HK-2 (cell line): ENCODE measurements around the gene DEAF1.

ENCODE experiments used
- DNase-seq: peaks from one replicate; pipeline ENCODE4 v3.0.0-alpha.2; 2018; ENCODE audit not compliant: unreplicated experiment

The DEAF1 gene

DNA sequence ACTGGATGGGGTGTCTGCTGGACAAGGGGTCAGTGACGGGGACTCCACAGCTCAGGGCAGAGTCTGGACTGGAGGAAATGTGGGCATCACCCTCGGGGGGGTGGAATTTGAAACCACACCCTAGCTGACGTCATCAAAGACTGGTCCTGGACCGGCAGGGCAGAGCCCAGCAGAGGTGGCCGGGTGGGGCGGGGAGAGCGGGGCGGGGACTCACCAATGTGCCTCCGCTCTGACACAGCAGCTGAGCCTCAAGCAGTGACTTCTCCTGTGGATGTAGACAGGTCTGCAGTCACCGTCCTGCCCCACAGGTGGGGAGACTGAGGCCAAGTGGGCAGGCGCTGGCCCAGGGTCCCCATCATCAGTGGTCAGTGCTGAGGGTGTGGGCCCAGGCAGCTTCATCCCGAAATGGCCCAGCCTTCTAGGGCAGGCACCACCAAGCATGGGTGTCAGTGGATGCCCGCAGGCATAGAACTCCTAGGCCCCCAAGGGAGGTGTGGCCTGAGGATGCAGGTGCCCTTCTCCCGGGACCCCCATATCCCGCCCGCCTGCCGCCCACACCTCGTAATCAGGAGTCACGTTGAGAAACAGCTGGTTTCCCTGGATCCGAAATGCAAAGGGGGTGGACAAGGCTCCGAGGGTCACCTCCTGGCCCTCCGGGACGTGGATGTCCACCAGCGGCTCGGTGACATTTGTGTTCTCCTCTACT lies 70.9 kb downstream of the DEAF1 start:
- DNase-seq, result no peak

DNA sequence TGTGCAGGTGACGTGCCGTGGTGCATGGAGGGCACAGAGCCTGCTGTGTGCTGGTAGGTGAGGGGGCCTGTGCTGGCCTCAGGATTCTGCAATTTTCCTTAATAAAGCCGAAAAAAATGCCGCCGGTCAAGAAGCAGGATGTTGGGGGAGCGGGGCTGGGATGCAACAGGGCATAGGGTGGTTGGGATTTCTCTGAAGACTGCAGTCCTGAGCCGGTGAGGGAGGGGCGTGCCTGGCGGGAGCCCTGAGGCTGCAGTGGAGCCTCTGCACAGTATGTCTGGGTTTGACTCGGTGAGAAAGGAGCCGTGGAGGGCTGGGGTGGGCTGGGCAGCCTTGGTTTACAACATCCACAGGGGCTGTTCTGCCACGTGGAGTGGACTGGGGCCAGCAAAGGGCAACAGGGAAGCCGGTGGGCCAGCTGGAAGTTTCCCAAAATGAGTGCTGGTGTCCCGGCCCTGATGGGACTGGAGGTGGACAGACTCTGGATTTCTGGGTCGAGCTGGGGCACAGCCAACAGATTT lies 71.6 kb downstream of the DEAF1 start:
- no peak for DNase-seq

DNA sequence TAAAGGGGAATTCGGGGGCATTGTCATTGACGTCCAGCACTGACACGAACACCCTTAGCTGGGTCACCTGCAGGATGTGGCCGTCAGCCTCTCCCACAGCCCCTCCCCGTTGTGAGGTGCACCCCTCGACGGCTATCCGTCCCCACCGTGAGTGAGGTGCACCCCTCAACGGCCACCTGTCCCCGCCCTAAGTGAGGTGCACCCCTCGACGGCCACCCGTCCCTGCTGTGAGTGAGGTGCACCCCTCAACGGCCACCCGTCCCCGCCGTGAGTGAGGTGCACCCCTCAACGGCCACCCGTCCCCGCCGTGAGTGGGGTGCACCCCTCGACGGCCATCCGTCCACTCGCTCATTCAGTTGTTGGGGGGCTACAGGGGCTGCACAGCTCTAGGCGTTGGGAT lies 73.2 kb downstream of the DEAF1 start:
- no peak for DNase-seq

DNA sequence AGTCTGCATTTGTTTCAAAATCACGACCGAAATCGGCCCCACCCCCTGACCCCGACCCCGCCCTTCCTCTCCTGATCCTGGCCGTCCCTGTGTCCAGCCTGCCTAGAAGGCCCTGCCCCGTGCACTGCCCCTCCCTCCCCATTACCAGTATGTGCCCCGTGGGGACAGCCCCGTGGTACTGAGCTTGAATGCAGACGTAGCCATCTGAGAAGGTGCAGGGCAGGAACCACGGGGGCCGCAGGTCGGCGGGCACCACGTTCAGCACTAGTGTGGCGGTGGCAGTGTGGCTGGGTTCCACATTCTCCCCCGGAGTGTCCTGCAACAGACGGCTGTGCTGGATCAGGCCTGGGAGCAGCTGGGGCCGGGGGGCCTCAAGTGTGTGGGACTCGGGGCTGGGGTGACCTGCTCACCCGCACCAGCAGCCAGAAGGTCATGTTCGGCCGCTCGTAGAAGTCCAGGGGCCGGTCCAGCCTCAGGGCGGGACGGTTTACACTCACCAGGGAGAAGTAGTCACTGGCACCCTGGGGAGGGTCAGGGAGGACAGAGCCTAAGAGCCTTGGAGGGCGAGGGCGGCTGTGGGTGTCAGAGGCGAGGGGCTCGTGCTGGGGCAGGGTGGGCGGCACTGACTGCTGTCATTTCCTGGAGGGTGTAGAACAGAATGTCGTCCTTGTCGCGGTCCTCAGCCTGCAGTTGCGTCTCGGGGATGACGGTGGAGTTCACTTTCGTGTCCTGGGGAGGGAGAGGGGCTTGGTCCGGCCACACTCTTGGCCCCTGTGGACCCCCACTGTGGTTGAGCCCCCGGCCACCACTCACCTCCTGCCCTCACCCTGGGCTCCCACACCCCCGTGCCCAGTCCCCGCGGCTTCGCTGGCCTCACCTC lies 73.8 kb downstream of the DEAF1 start:
- no peak for DNase-seq

DNA sequence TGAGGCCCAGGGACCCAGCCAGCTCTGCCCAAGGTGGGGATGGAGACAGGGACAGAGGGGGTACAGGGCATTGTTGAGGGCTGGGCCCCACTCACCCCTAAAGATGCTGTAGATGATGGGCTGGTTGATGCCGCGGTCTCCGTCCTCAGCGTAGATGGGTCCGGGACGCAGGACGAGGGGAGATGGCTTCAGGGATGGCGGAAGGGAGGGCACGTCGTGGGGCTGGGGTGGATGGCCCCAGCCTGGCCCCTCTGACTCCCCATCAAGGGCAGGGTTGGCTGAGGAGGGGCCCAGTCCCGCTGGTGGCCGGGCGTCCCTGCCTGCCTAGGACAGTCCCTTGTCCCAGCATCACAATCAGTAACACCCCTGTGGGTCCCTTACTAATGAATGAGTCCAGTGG lies 74.8 kb downstream of the DEAF1 start:
- no peak for DNase-seq

DNA sequence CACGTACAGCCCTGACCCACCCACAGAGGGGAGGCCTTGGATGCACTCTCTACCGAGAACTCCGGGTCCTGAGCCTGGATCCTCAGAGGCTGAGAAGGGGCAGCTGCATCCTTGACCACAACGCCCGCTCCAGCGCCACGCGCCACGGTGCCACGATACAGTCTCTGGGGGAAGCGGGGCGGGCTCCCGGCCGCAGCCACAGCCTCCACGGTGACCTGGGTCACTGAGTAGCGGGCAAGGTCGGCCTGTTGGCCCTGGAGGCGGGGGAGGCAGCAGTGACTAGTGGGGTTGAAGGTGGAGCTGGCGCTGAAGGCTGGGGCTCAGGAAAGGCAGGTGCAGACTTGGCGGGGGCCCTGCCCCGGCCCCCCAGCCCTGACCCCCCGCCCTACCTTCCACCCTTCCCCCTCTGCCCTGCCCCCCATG lies 75.4 kb downstream of the DEAF1 start:
- DNase-seq, result no peak

DNA sequence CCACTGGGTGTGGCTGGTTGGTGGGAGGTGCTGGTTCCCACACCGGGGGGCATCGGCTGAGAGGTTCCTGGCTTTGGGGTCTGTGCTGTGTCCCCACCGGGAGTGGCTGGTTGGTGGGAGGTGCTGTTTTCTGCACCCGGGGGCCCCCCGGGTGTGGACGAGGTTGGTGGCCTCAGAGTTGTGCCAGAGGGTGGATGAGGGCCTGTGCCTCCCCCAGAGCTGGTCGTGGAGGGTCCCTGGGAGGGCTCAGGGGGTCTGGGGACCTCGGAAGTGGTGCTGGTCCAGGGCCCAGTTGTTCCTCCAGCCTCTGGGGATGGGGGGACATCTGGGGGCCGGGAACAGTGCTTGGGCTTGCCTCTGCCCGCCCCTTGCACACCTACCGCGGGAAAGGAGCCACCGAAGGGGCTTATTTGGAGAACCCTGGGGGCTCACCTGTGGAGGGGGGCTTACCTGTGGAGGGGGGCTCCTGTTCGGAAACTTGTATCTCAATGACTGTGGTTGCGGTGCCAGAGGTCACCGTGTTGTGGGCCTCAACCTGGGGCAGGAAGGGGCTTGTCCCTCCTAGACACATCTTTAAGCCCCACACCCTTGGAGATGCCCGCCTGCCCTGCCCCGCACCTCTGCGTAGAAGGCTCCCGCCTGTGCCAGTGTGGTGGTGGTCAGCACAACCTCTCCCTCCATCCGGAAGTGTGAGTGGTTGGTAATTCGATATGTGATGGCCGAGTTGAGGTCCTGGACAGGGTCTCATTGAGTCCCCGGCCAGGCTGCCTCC lies 76.0 kb downstream of the DEAF1 start:
- DNase-seq, result no peak

DNA sequence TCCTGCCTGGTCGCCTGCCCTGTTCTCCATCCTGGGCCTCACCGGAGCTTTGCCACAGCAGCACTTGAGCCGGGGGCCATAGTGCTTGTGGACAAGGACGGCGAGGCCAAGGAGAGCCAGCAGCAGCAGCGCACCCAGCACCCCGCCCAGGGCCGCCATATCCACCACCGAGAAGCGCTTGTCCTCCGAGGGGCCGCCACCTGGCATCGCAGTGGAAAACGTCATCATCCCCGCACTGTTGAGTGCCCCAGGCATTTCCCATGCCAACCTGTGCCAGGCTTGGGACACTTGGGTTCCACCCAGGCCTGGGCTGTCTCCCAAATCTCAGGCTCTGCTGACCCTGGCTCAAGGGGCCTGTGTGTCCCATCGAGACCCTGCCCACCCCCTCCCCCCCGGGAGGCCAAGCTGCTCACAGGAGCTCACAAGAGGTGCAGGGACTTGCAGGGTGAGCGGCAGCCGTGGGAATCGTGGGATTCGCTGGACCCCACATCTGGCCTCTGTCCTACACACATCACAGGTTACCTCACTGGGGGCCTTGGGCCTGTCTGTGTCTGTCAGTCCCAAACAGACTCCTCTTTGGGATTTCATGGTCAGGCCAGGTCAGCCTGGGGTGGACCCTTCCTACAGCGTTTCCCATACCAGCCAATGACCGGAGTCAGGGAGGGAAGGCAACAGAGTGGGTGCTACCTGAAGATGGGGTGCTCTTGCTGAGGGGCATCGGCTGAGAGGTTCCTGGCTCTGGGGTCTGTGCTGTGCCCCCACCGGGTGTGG lies 76.9 kb downstream of the DEAF1 start:
- no peak for DNase-seq

DNA sequence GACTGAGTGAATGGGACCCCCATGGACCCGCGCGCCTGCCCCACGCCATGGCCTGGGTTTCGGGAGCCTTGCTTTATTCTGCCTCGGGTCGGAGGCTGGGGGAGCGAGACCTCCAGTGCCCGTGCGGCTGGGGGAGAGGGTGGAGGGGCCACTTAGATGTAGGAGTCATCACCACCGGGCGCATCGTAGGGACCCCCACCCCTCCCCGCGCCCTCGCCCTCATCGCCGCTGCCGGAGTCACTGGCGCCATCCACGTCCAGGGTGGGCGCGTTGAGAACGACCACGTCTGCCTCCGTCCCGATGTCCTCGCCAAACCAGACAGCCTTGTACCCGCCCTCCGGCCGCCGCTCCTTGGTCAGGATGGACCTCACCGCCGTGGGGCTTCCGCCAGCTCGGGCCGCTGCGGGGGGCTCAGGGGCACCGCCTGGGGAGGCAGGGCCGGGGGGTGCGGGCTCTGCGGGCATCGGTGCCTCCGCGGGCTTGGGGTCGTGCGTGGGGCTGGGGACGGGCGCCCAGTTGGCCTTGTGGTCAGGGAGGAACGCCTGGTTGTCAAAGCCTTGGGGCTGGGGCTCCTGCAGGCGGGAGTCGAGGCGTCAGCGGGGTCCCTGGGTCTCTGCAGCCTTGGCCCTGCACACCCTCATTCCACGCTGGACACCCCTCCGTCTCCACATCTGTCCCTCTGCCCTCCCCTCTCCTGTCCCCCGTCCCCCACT lies 77.7 kb downstream of the DEAF1 start:
- no peak for DNase-seq

DNA sequence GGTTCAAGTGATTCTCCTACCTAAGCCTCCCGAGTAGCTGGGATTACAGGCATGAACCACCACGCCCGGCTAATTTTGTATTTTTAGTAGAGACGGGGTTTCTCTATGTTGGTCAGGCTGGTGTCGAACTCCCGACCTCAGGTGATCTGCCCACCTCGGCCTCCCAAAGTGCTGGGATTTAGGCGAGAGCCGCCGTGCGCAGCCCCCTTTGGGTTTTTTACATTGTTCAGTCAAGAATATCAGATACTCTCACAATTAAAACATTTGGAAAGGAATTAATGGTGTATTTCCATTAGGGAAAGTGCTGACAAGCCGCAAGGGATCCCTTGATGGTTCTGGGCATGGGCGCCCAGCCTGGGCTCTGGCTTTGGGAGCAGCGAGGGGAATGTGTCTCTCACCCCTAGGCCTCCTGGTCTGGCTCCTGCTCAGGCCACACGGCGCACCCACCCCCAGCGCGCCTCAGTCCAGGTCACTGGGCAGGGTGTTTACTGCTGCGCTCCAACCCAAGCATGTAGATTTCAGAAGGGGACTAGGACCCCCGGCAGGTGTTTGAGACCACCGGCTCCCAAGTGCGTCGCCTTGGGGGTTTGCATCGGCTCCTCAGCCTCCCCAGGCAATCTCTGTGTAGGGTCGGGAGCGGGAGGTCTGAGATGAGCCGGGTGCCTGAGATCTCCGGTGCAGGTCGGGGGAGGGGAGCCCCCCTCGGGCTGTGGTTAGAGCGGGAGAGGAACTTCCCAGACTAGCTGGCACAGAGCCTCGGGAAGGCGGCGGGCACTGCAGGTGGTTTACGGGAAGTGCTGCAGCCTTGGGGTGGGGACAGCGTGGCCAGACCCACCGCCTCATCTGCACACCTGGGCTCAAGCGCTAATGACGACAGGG lies 78.5 kb downstream of the DEAF1 start:
- no peak for DNase-seq

DNA sequence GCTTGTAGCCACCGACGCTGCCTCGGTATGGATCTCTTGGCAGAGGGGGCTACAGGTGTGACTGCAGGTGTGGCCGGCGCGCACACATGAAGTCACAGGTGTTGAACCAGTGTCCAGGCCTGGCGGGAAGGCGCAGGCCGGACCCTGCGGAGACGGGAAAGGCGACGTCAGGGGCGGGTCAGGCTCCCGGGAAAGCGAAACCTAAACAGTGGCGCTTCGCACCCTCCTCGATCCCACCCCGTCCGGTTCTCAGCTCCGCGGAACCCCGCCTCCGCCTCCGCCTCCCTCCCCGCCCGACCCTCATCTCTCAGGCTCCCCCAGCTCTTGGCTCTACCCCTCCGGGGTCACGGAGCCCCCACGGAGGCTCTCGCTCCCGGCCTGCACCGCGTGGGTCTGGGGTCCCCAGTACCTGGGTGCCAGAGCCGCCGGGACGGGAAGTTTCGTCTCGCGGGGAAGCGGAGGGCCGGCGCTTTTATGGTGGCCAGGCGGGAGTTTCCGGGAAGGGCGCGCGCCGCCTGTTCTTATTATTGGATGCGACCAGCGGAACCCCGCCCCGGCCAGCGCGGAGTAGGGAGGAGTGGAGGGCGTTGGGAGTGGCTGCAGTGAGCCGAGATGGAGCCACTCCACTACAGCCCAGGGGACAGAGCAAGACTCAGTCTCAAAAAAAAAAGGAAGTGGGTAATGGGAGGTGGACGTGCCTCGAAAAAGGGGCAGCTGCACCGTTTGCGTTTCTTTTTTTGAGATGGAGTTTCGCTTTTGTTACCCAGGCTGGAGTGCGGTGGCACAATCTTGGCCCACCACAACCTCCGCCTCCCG lies 79.3 kb downstream of the DEAF1 start, which contains the start of gene IRF7:
Gene IRF7, minus strand, starts transcription at position 447 of the 816 bp plus-strand sequence. CDS start 586 bp downstream, outside the sequence.
- peak; percentile 90 for DNase-seq

DNA sequence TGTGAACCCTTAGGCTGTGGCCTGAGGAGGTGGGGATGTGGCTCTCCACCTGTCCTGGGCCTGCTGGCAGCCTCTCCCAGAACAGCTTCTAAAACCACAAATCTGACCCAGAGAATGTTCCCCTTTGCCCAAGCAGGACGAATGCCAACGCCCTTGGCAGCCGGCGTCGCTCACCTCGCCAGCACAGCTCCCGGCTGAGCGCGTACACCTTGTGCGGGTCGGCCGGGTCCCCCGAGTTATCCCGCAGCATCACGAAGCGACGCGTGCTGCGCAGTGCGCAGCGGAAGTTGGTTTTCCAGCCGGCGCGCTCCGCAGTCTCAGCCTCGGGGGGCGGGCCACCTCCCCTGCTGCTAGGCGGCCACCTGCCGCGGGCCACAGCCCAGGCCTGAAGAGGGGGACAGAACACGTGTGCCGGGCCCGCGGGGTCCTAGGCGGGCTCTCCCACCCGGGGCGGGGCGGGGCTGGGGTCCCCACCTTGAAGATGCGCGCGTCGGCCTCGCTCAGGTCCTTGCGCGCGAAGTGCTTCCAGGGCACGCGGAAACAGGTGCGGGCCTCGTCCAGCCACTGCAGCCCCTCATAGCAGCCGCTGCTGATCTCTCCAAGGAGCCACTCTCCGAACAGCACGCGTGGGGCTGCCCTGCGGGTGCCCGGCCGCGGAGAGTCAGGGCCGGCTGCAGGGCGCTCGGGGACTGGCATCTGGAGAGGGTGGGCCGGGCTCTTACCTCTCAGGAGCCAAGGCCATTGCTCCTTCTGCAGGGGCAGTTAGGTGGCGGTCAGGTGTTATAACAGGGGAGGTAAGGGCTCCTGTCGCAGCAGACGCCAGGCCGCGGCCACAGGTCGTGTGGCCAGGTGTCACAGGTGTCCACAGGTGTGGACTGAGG lies 80.2 kb downstream of the DEAF1 start:
- no peak for DNase-seq

DNA sequence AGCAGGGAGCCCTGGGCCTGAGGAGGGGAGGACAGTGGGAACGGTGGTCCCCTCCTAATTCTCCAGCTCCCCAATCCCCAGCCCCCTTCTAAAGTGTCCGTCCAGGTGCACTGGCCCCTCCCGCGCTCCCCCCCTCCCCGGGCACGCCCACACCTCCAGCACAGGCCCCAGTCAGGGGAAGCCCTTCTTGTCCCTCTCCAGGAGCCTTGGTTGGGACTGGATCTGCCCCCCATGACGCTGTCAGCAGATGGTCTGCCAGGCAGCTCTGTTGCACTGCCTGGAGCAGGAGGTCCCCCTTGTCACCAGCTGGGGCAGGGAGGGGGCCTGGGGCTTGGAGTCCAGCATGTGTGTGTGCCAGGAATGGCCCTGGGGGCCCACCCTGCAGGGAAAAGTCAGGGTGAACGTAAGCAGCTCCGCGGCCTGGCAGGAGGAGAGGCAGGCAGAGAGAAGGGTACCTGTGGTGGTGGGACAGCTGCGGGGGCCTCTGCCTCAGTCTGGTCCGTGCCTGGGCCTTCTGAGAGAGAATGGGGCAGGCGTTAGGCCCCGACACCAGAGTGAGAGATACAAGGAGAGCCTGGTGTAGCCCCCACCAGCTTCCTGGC lies 80.9 kb downstream of the DEAF1 start:
- DNase-seq, result no peak

DNA sequence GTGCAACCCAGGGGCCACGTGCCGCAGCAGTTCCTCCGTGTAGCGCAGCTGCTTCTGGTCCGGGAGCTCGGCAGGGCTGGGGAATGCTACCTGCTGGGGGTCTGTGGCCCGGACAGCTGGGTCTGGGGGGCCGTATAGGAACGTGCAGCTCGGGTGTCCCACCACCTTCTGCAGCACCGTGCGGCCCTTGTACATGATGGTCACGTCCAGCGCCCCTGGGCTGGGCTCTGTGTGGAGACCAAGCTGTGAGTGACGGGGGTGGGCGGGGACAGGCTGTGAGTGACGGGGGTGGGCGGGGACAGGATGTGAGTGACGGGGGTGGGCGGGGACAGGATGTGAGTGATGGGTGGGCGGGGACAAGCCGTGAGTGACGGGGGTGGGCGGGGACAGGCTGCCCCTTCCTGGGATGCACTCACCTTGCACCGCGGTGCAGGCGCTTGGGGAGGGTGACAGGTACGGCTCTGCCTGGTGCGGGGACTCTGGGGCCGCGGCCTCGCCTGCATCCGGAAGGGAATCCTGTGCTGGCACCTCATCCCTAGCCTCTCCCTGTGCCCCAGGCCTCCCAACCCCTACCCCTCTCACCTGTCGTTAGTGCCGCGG lies 81.6 kb downstream of the DEAF1 start:
- DNase-seq, result peak; percentile 72

DNA sequence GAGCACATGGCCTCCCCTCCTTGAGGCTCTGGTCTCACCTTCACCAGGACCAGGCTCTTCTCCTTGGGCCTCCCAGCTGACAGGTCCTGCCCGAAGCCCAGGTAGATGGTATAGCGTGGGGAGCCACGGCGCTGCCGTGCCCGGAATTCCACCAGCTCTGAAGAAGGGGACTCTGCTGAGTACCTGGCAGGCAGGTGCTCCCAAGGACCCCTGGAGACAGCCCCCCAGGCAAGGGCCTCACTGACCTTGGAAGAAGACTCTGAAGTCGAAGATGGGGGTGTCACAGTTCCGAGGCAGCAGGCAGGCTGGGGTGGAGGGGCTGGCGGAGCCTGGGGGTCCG lies 82.1 kb downstream of the DEAF1 start:
- no peak for DNase-seq

DNA sequence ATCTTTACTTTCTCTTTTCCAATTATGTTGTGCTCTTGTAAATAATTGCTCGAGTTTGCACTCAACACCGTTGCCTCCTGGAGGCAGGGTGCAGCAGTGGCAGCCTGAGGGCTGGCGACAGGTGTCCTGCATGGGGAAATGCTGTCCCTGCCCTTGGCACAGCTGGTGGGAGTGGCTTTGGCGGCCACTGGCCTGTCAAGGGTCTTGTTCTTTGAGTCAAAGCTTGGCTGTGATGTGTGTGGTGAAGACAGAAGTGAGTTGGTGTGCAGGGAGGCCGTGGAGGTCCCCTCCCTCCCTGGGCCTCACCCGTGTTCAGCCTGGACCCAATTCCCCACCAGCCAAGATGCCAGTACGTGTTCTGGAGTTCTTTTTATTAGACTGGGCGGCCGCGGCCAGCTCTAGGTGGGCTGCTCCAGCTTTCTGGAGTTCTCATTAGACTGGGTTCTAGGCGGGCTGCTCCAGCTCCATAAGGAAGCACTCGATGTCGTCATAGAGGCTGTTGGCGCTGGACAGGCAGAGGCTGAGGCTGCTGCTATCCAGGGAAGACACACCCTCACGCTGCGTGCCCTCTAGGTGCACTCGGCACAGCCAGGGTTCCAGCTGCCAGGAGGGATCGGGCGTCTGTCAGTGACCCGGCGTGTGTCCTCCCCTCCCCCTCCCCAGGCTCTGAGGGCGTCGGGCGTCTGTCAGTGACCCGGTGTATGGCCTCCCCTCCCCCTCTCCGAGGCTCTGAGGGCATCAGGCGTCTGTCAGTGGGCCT lies 82.6 kb downstream of the DEAF1 start:
- no peak for DNase-seq
